Spinal cord (tissue), 10 donors: Measurements from ENCODE around the gene ZNF575. TPM values are rescaled to one million over a fixed set of nuclear protein-coding genes. Genes with fewer than 3 reads are reported as not detected.
"Not testable (repeated sequence)": the region's sequence is repeated elsewhere in the genome, so short reads cannot be mapped to it uniquely, and the experiment has no call there.

Experiments
- DNase-seq, 6 donors: peaks; one replicate each; pipeline versions ENCODE4 v3.0.0 to v3.0.0-alpha.2; 2013 to 2015; ENCODE audit warnings: low spot score in 6 of 6, low read depth in 4 of 6
- H3K27ac ChIP-seq: one replicate; pipeline ENCODE4 v1.5.1; 2013; ENCODE audit warnings: low read depth, low read length, control low read depth
- H3K27me3 ChIP-seq: one replicate; pipeline ENCODE4 v1.6.1; 2013; ENCODE audit warnings: low read length; ENCODE audit not compliant: control insufficient read depth, insufficient read depth
- H3K36me3 ChIP-seq: one replicate; pipeline ENCODE4 v1.6.1; 2013; ENCODE audit warnings: low read length; ENCODE audit not compliant: control insufficient read depth, insufficient read depth
- H3K4me1 ChIP-seq: one replicate; pipeline ENCODE4 v1.6.1; 2013; ENCODE audit warnings: low read length; ENCODE audit not compliant: control insufficient read depth, insufficient read depth
- H3K4me3 ChIP-seq: one replicate; pipeline ENCODE4 v1.5.1; 2013; ENCODE audit warnings: low read depth, low read length, control low read depth
- H3K9me3 ChIP-seq: one replicate; pipeline ENCODE4 v1.6.1; 2013; ENCODE audit warnings: low read length; ENCODE audit not compliant: control insufficient read depth, insufficient read depth
- WGBS: methylation state at CpG from one replicate; pipeline ENCODE4 v1.1.5; 2013; ENCODE audit warnings: missing lambda C conversion rate; ENCODE audit not compliant: insufficient coverage; 5-methylcytosine and 5-hydroxymethylcytosine counted together
- polyA plus RNA-seq, 2 donors: library from polyadenylated mRNA; unstranded; fragments of 120-200 nt; gene quantifications; one replicate each; pipeline ENCODE4 v1.2.1, GENCODE V29; 2013; ENCODE audit not compliant: insufficient read length in 2 of 2
- total RNA-seq, 2 donors: library from RNA; depleted of rRNA in 1 of 2; stranded (reverse); fragments of 120-200 nt in 1 of 2; fragments of >200 nt in 1 of 2; gene quantifications; one replicate each; pipeline versions ENCODE4 v1.2.3 to v1.2.4, GENCODE V29; 2013 to 2014
- donor health status: healthy.

The ZNF575 gene
- total and polyA plus RNA-seq, 4 donors, result 0.40 to 11.2 (median 3.7) TPM

DNA sequence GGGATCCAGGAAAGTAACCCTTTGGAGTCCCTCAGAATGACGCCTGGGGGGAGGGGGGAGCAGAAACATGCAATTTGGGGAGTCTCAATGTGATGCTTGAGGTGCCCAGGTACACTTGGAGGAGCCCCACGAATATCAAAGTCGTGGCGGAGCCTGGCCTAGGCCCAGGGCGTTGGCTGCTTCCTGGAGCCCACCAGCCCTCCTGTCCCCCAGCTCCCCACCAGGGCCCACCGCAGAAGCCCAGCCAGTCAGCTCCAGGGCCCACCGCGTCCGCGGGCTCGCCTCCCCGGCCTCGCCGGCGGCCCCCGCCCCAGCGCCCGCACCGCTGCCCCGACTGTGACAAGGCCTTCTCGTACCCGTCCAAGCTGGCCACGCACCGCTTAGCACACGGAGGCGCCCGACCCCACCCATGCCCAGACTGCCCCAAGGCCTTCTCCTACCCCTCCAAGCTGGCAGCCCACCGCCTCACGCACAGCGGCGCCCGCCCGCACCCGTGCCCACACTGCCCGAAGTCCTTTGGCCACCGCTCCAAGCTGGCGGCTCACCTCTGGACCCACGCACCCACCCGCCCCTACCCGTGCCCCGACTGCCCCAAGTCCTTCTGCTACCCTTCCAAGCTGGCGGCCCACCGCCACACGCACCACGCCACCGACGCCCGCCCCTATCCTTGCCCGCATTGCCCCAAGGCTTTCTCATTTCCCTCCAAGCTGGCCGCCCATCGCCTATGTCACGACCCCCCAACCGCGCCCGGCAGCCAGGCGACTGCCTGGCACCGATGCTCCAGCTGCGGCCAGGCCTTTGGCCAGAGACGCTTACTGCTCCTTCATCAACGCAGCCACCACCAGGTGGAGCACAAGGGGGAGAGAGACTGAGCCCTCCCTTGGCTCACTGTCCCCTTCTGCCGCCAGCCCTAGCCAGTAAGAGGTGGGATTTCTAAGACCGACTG lies 2.1 kb downstream of the ZNF575 start:
- no peak overlapping the region for H3K4me3 ChIP-seq
- H3K27ac ChIP-seq, result peak overlapping the region; percentile 94
- peak in 4 of 6 donors; percentile 64 to 88 (median 76) for DNase-seq
- 44% methylated on average over 60 of the region's 62 CpGs for WGBS
- H3K4me1 ChIP-seq, result peaks cover 36% of the 10 kb centered on the region
- H3K27me3 ChIP-seq, result no peaks in the 10 kb centered on the region
- H3K9me3 ChIP-seq, result peaks cover 2% of the 10 kb centered on the region
- peaks cover 32% of the 10 kb centered on the region for H3K36me3 ChIP-seq

DNA sequence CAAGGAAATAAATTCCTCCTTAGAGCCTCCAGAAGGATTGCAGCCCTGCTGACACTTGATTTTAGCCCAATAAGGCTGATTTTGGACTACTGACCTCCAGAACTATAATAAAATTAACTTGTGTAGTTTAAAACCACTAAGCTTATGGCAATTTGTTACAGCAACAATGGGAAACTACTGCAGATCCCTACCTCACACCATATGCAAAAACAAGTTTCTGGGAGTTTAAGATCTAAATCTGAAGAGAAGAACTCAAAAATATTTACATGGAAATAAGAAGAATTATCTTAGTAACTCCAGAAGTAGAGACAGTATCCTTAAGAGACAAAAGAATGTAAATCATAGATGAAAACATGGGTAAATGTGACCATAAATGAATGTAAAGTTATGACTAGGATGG lies 5.9 kb downstream of the ZNF575 start:
- H3K27ac ChIP-seq, result no peak overlapping the region
- no peak overlapping the region for H3K4me3 ChIP-seq
- peaks cover 67% of the 10 kb centered on the region for H3K36me3 ChIP-seq
- H3K4me1 ChIP-seq, result peaks cover 18% of the 10 kb centered on the region
- peaks cover 2% of the 10 kb centered on the region for H3K9me3 ChIP-seq
- no peak for DNase-seq
- no peaks in the 10 kb centered on the region for H3K27me3 ChIP-seq

GRCh38 chr19:43540381-43540780 lies 7.4 kb downstream of the ZNF575 start:
- no peak for DNase-seq
- Histone ChIP-seq H3K4me3 (no peak overlapping the region), H3K9me3 (peaks cover 2% of the 10 kb centered on the region), H3K4me1 (peaks cover 7% of the 10 kb centered on the region), H3K27ac (no peak overlapping the region), H3K36me3 (peaks cover 82% of the 10 kb centered on the region), H3K27me3 (no peaks in the 10 kb centered on the region)
- 94% methylated on average over 3 of the region's 3 CpGs for WGBS

GRCh38 chr19:43541920-43542650 lies 9.1 kb downstream of the ZNF575 start:
- Histone ChIP-seq H3K4me3 (no peak overlapping the region), H3K27ac (no peak overlapping the region), H3K36me3 (peaks cover 95% of the 10 kb centered on the region), H3K4me1 (peaks cover 15% of the 10 kb centered on the region), H3K27me3 (no peaks in the 10 kb centered on the region), H3K9me3 (peaks cover 2% of the 10 kb centered on the region)
- WGBS, result 100% methylated on average over 2 of the region's 5 CpGs
- no peak for DNase-seq

GRCh38 chr19:43544077-43544476 lies 11.1 kb downstream of the ZNF575 start:
- Histone ChIP-seq H3K27ac (no peak overlapping the region), H3K36me3 (peaks cover 83% of the 10 kb centered on the region), H3K4me3 (no peak overlapping the region), H3K4me1 (peaks cover 15% of the 10 kb centered on the region), H3K27me3 (no peaks in the 10 kb centered on the region), H3K9me3 (no peaks in the 10 kb centered on the region)
- 89% methylated on average over 8 of the region's 9 CpGs for WGBS
- DNase-seq, result no peak

DNA sequence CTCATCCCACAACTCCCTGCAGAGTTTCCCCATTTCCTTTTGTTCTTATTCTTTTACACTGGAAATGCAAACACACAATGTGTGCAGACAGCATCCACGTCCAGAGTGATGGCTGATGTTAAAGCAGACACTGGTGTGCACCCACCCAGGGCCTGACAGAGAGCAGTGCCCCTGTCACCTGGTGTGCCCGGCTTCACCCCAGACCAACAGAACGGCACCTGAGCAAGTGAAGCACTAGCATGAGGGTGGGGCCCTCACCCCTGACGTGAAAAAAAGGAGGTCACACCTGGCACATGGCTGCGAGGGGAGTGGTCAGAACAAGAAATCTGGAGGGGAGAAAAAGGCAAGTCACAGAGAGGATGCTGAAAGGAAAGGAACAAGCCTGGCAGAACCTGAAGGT lies 12.3 kb downstream of the ZNF575 start:
- no peak for DNase-seq
- no peaks in the 10 kb centered on the region for H3K27me3 ChIP-seq
- WGBS, result 88% methylated on average over 5 of the region's 5 CpGs
- H3K4me3 ChIP-seq, result no peak overlapping the region
- peaks cover 77% of the 10 kb centered on the region for H3K36me3 ChIP-seq
- H3K27ac ChIP-seq, result no peak overlapping the region
- H3K4me1 ChIP-seq, result peaks cover 15% of the 10 kb centered on the region
- no peaks in the 10 kb centered on the region for H3K9me3 ChIP-seq

- Histone ChIP-seq H3K4me3 (no peak overlapping the region), H3K27ac (no peak overlapping the region), H3K36me3 (peaks cover 78% of the 10 kb centered on the region), H3K27me3 (no peaks in the 10 kb centered on the region), H3K9me3 (no peaks in the 10 kb centered on the region), H3K4me1 (peaks cover 15% of the 10 kb centered on the region)
- WGBS, result 22% methylated on average over 2 of the region's 2 CpGs
- DNase-seq, result peak in 2 of 6 donors; percentile 63 to 77
Observed at GRCh38 chr19:43545981-43546380, 13.0 kb downstream of the ZNF575 start.

DNA sequence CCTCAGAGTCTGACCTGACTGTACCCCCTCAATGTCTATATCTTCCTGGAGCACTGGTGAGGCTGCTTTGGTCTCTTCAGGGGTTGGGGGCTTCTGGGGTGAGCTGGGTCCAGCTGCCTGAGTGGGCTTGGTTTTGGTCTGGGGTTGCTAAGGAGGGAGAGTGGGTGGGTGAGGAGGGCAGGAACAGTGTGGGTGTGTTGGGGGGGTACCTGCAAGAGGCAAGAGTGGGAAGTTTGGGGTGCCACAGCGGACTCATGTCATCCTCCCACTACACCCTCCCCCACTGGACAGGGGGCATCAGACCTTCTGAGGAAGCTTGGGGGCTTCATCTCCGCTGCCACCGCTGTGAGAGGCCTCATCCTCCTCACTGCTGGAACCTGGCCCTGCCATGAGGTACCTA lies 13.6 kb downstream of the ZNF575 start:
- Histone ChIP-seq H3K4me3 (no peak overlapping the region), H3K36me3 (peaks cover 79% of the 10 kb centered on the region), H3K27ac (no peak overlapping the region), H3K27me3 (no peaks in the 10 kb centered on the region), H3K4me1 (peaks cover 15% of the 10 kb centered on the region), H3K9me3 (no peaks in the 10 kb centered on the region)
- no CpG with 5 or more reads among the region's 3 CpGs for WGBS
- no peak for DNase-seq

DNA sequence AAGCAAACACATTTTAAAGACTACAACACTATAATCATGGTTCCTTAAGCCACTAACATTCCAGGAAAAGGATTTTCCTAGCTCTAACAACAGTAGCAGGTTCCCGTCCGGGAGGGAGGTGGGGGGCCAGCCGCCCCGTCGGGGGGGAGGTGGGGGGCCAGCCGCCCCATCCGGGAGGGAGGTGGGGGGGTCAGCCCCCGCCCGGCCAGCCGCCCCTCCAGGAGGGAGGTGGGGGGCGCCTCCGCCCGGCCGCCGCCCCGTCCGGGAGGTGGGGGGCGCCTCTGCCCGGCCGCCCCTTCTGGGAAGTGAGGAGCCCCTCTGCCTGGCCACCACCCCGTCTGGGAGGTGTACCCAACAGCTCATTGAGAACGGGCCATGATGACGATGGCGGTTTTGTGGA lies 14.9 kb downstream of the ZNF575 start:
- H3K4me3 ChIP-seq, H3K9me3 ChIP-seq, H3K27me3 ChIP-seq, DNase-seq, H3K27ac ChIP-seq: not testable (repeated sequence)
- peaks cover 80% of the 10 kb centered on the region for H3K36me3 ChIP-seq
- no CpG with 5 or more reads among the region's 24 CpGs for WGBS
- peaks cover 15% of the 10 kb centered on the region for H3K4me1 ChIP-seq
